HepG2 (cell line): Measurements from ENCODE around the gene UBAP2L. TPM values are rescaled to one million over a fixed set of nuclear protein-coding genes. Genes with fewer than 3 reads are reported as not detected.
A peak's percentile ranks its signal among the peaks of the same experiment; 100 is the strongest.

Experiments
- AGO1 ChIP-seq: fragments of 200-400 bp; formaldehyde crosslinking; IDR thresholded peaks from 2 replicates; pipeline ENCODE4 v1.6.1; 2017; ENCODE audit warnings: mild to moderate bottlenecking, low read depth, low read length, moderate library complexity; ENCODE audit not compliant: poor library complexity, severe bottlenecking
- AKNA ChIP-seq: sonication (generic); formaldehyde crosslinking; IDR thresholded peaks from 2 replicates; pipeline ENCODE4 v1.4.0; 2020; ENCODE audit warnings: missing genetic modification reagents, borderline replicate concordance
- BRF2 ChIP-seq: sonication (generic); formaldehyde crosslinking; IDR thresholded peaks from 2 replicates; pipeline ENCODE4 v1.8.1; 2022; ENCODE audit warnings: mild to moderate bottlenecking, missing genetic modification reagents
- HOXA3 ChIP-seq: sonication (generic); formaldehyde crosslinking; IDR thresholded peaks from 2 replicates; pipeline ENCODE4 v1.5.0; 2020; ENCODE audit warnings: missing genetic modification reagents
- JUNB ChIP-seq: sonication (generic); formaldehyde crosslinking; IDR thresholded peaks from 2 replicates; pipeline ENCODE4 v1.8.0; 2022; ENCODE audit warnings: missing genetic modification reagents, mild to moderate bottlenecking, borderline replicate concordance
- KAT8 ChIP-seq: IDR thresholded peaks from 2 replicates; pipeline ENCODE4 v1.6.1; 2016; ENCODE audit warnings: missing genetic modification reagents, missing compliant biosample characterization
- PATZ1 ChIP-seq: sonication (generic); formaldehyde crosslinking; IDR thresholded peaks from 2 replicates; pipeline ENCODE4 v1.4.0; 2020; ENCODE audit warnings: missing genetic modification reagents
- RFX5 ChIP-seq: IDR thresholded peaks from 2 replicates; pipeline ENCODE4 v1.6.1; 2011; ENCODE audit warnings: low read depth, low read length, improper control_type of control experiment
- SMAD1 ChIP-seq: sonication (generic); formaldehyde crosslinking; IDR thresholded peaks from 2 replicates; pipeline ENCODE4 v1.4.0; 2020; ENCODE audit warnings: missing genetic modification reagents, low read depth, mild to moderate bottlenecking, borderline replicate concordance
- TBL1XR1 ChIP-seq: fragments of 150-350 bp; IDR thresholded peaks from 2 replicates; pipeline ENCODE4 v1.6.1; 2014; ENCODE audit warnings: borderline replicate concordance, low read length; ENCODE audit not compliant: partially characterized antibody
- THAP7 ChIP-seq: sonication (generic); formaldehyde crosslinking; IDR thresholded peaks from 2 replicates; pipeline ENCODE4 v1.8.1; 2023; ENCODE audit warnings: mild to moderate bottlenecking, missing genetic modification reagents
- ZNF136 ChIP-seq: sonication (generic); formaldehyde crosslinking; IDR thresholded peaks from 2 replicates; pipeline ENCODE4 v1.8.1; 2022; ENCODE audit warnings: low read depth, mild to moderate bottlenecking, moderate library complexity, missing genetic modification reagents
- ZNF616 ChIP-seq: sonication (generic); formaldehyde crosslinking; IDR thresholded peaks from 2 replicates; pipeline ENCODE4 v1.5.0; 2020; ENCODE audit warnings: low read depth, mild to moderate bottlenecking, missing genetic modification reagents
- ZNF720 ChIP-seq: sonication (generic); formaldehyde crosslinking; IDR thresholded peaks from 2 replicates; pipeline ENCODE4 v1.4.0; 2020; ENCODE audit warnings: missing genetic modification reagents
- ZNF772 ChIP-seq: sonication (generic); formaldehyde crosslinking; IDR thresholded peaks from 2 replicates; pipeline ENCODE4 v1.5.0; 2020; ENCODE audit warnings: mild to moderate bottlenecking, missing genetic modification reagents
- ZNF788 ChIP-seq: sonication (generic); formaldehyde crosslinking; IDR thresholded peaks from 2 replicates; pipeline ENCODE4 v1.5.0; 2020; ENCODE audit warnings: mild to moderate bottlenecking, missing genetic modification reagents, borderline replicate concordance
- polyA plus RNA-seq, 8 experiments: library from polyadenylated mRNA; depleted of rRNA in 3 of 8; stranded (reverse) in 7 of 8; unstranded in 1 of 8; fragments of >200 nt; fragmentation: Illumina TruSeq in 4 of 8; extraction: Trizol in 4 of 8; gene quantifications; 2 replicates each; pipeline versions ENCODE4 v1.2.1 to v1.2.3, GENCODE V29; 2011 to 2016; ENCODE audit warnings: low read depth in 4 of 8, missing spikeins in 1 of 8, mixed read lengths in 1 of 8; ENCODE audit not compliant: insufficient read depth in 1 of 8
- total RNA-seq, 5 experiments: library from RNA; depleted of rRNA; stranded (reverse); fragments of >200 nt; fragmentation: Illumina TruSeq; extraction: Trizol; gene quantifications; 2 replicates each; pipeline ENCODE4 v1.2.3, GENCODE V29; 2016; ENCODE audit warnings: low read depth in 1 of 5

The UBAP2L gene
- total and polyA plus RNA-seq, 2 of the 13 experiments (the other 11 are each of a cell fraction or from before 2014, with no cell fraction given): 74.2 to 159 TPM

GRCh38 chr1:154183046-154183915, 37.5 kb upstream of the UBAP2L start (continued):
- TF ChIP-seq SMAD1 (CRISPR knock-in tag) (peak; percentile 58; the same call in 1 of the 2 replicates), RFX5 (peak; percentile 76), KAT8 (CRISPR knock-in tag) (peak; percentile 96), AKNA (CRISPR knock-in tag) (no peak), ZNF136 (CRISPR knock-in tag) (peak; percentile 72; the same call in 1 of the 2 replicates), HOXA3 (CRISPR knock-in tag) (peak; percentile 95), ZNF772 (CRISPR knock-in tag) (peak; percentile 65; the same call in 1 of the 2 replicates), THAP7 (CRISPR knock-in tag) (peak; percentile 89), JUNB (CRISPR knock-in tag) (peak; percentile 24; the same call in 1 of the 2 replicates), ZNF616 (CRISPR knock-in tag) (no peak; the same call in 1 of the 2 replicates), ZNF788 (CRISPR knock-in tag) (peak; percentile 68; the same call in 1 of the 2 replicates), ZNF720 (CRISPR knock-in tag) (no peak), BRF2 (peak; percentile 78; the same call in 1 of the 2 replicates), TBL1XR1 (peak; percentile 44), PATZ1 (CRISPR knock-in tag) (peak; percentile 34), AGO1 (no peak)
